Subcutaneous abdominal adipose tissue (tissue), 5 donors: ENCODE data around the gene DONSON.

Experiments used
- H3K27ac ChIP-seq: one replicate; pipeline ENCODE4 v1.7.0; 2013; ENCODE audit warnings: low read depth, mild to moderate bottlenecking, inconsistent platforms, low read length, moderate library complexity
- H3K27me3 ChIP-seq, 5 donors: one replicate each; pipeline ENCODE4 v1.7.0; 2013; ENCODE audit warnings: low read length in 5 of 5, inconsistent platforms in 1 of 5; ENCODE audit not compliant: control insufficient read depth in 5 of 5, insufficient read depth in 4 of 5
- H3K36me3 ChIP-seq, 5 donors: one replicate each; pipeline ENCODE4 v1.7.0; 2013; ENCODE audit warnings: low read length in 5 of 5; ENCODE audit not compliant: control insufficient read depth in 5 of 5, insufficient read depth in 5 of 5
- H3K4me1 ChIP-seq, 5 donors: one replicate each; pipeline ENCODE4 v1.7.0; 2013; ENCODE audit warnings: low read length in 5 of 5, mild to moderate bottlenecking in 3 of 5, moderate library complexity in 1 of 5; ENCODE audit not compliant: control insufficient read depth in 5 of 5, insufficient read depth in 5 of 5
- H3K4me3 ChIP-seq, 5 donors: one replicate each; pipeline ENCODE4 v1.7.0; 2013; ENCODE audit warnings: low read length in 5 of 5, low read depth in 1 of 5
- H3K9ac ChIP-seq, 5 donors: one replicate each; pipeline ENCODE4 v1.7.0; 2013; ENCODE audit warnings: low read length in 5 of 5, mild to moderate bottlenecking in 4 of 5, moderate library complexity in 3 of 5
- H3K9me3 ChIP-seq, 5 donors: one replicate each; pipeline ENCODE4 v1.7.0; 2013; ENCODE audit warnings: low read length in 5 of 5; ENCODE audit not compliant: control insufficient read depth in 5 of 5
- donor health status: healthy.
- donor health status: healthy.
- donor health status: healthy.
- donor health status: healthy.
- donor health status: healthy.

DONSON gene

GRCh38 chr21:33567914-33568313, 20.6 kb downstream of the DONSON start:
- Histone ChIP-seq H3K36me3 (peaks cover 34 to 55% (median 54%) of the 10 kb centered on the region in 5 donors), H3K4me1 (peaks cover 0 to 3% (median 0%) of the 10 kb centered on the region in 5 donors)

GRCh38 chr21:33566514-33566913, 22.0 kb downstream of the DONSON start:
- Histone ChIP-seq H3K9ac (no peak overlapping the region), H3K27ac (no peak overlapping the region), H3K4me3 (no peak overlapping the region), H3K4me1 (no peaks in the 10 kb centered on the region), H3K9me3 (no peaks in the 10 kb centered on the region), H3K36me3 (peaks cover 31 to 55% (median 49%) of the 10 kb centered on the region in 5 donors), H3K27me3 (no peaks in the 10 kb centered on the region)

More at GRCh38 chr21:33567914-33568313, 20.6 kb downstream of the DONSON start:
- H3K27ac ChIP-seq = no peak overlapping the region
- no peak overlapping the region for H3K4me3 ChIP-seq
- H3K9me3 ChIP-seq = no peaks in the 10 kb centered on the region
- H3K27me3 ChIP-seq = no peaks in the 10 kb centered on the region
- H3K9ac ChIP-seq = no peak overlapping the region

DNA sequence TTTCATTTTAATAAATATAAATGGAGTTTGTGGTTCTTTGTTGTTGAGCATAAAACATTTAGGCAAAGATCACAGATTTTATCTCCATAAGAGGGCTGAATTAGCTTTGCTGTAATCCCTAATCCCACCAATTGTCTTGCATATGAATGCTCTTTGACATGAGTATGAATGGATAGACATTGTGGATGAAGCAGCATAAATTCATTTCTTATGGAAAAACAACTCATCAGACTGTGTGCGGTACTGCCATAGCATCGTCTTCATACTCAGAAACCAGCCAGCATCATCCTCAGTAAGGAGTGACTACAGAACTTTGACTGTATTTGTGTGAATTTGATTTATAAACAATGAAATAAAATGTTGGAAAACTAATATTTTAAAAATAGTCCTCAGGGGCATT, 26.1 kb downstream of the DONSON start:
- no peaks in the 10 kb centered on the region for H3K27me3 ChIP-seq
- H3K9me3 ChIP-seq = no peaks in the 10 kb centered on the region
- peaks cover 0 to 3% (median 0%) of the 10 kb centered on the region in 5 donors for H3K4me1 ChIP-seq
- H3K36me3 ChIP-seq = peaks cover 49 to 68% (median 59%) of the 10 kb centered on the region in 5 donors
- H3K4me3 ChIP-seq = no peak overlapping the region
- no peak overlapping the region for H3K27ac ChIP-seq
- no peak overlapping the region for H3K9ac ChIP-seq

- H3K9me3 ChIP-seq = no peaks in the 10 kb centered on the region
- H3K4me3 ChIP-seq = no peak overlapping the region
- H3K27ac ChIP-seq = no peak overlapping the region
- peaks cover 0 to 3% (median 0%) of the 10 kb centered on the region in 5 donors for H3K4me1 ChIP-seq
- H3K27me3 ChIP-seq = no peaks in the 10 kb centered on the region
- H3K9ac ChIP-seq = peak overlapping the region in 1 of 5 donors; percentile 15
- peaks cover 50 to 70% (median 59%) of the 10 kb centered on the region in 5 donors for H3K36me3 ChIP-seq
These were observed 27.1 kb downstream of the DONSON start for GRCh38 chr21:33561373-33561772.

GRCh38 chr21:33560965-33561364, 27.5 kb downstream of the DONSON start:
- Histone ChIP-seq H3K4me1 (peaks cover 0 to 7% (median 4%) of the 10 kb centered on the region in 5 donors), H3K27me3 (no peaks in the 10 kb centered on the region), H3K27ac (no peak overlapping the region), H3K36me3 (peaks cover 51 to 74% (median 62%) of the 10 kb centered on the region in 5 donors), H3K9me3 (no peaks in the 10 kb centered on the region), H3K9ac (peak overlapping the region in 1 of 5 donors; percentile 15), H3K4me3 (no peak overlapping the region)

DNA sequence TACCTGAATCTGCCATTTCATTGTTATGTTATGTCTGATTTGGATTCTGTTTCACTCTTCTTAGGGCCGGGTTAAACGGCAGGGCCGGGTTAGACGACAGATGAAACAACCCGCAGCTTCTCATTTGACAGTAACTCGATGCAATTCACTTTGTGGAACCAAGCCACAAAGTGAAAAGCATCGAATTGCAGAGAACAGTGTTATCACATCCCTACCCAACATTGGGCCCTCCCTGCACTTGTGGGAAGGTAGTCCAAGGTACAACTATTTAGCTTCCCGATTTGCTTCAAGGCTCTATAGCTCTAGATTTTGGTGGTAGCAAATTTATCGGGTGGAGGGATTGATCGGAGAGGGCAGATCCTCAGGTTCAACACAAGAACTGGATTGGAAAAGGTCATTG, 28.7 kb downstream of the DONSON start:
- Histone ChIP-seq H3K27ac (no peak overlapping the region), H3K9me3 (no peaks in the 10 kb centered on the region), H3K36me3 (peaks cover 55 to 70% (median 59%) of the 10 kb centered on the region in 5 donors), H3K9ac (no peak overlapping the region), H3K27me3 (no peaks in the 10 kb centered on the region), H3K4me1 (peaks cover 0 to 11% (median 11%) of the 10 kb centered on the region in 5 donors), H3K4me3 (no peak overlapping the region)

GRCh38 chr21:33558777-33559421, 29.6 kb downstream of the DONSON start:
- Histone ChIP-seq H3K36me3 (peaks cover 62 to 74% (median 64%) of the 10 kb centered on the region in 5 donors), H3K9ac (no peak overlapping the region), H3K9me3 (no peaks in the 10 kb centered on the region), H3K4me3 (no peak overlapping the region), H3K27me3 (no peaks in the 10 kb centered on the region), H3K4me1 (peaks cover 0 to 14% (median 11%) of the 10 kb centered on the region in 5 donors), H3K27ac (no peak overlapping the region)

GRCh38 chr21:33557447-33557846, 31.0 kb downstream of the DONSON start:
- peaks cover 0 to 15% (median 11%) of the 10 kb centered on the region in 5 donors for H3K4me1 ChIP-seq
- no peak overlapping the region for H3K9ac ChIP-seq
- H3K27me3 ChIP-seq = no peaks in the 10 kb centered on the region
- H3K4me3 ChIP-seq = no peak overlapping the region
- H3K27ac ChIP-seq = no peak overlapping the region
- peaks cover 62 to 82% (median 74%) of the 10 kb centered on the region in 5 donors for H3K36me3 ChIP-seq
- no peaks in the 10 kb centered on the region for H3K9me3 ChIP-seq

- Histone ChIP-seq H3K36me3 (peaks cover 42 to 85% (median 83%) of the 10 kb centered on the region in 5 donors), H3K27me3 (no peaks in the 10 kb centered on the region), H3K27ac (no peak overlapping the region), H3K4me1 (peaks cover 0 to 15% (median 13%) of the 10 kb centered on the region in 5 donors), H3K4me3 (no peak overlapping the region), H3K9me3 (no peaks in the 10 kb centered on the region), H3K9ac (no peak overlapping the region)
These were observed 33.5 kb downstream of the DONSON start for GRCh38 chr21:33554982-33555344.

- Histone ChIP-seq H3K27me3 (no peaks in the 10 kb centered on the region), H3K9ac (no peak overlapping the region), H3K4me1 (peaks cover 0 to 15% (median 13%) of the 10 kb centered on the region in 5 donors), H3K36me3 (peaks cover 42 to 85% (median 83%) of the 10 kb centered on the region in 5 donors), H3K9me3 (no peaks in the 10 kb centered on the region), H3K4me3 (no peak overlapping the region), H3K27ac (no peak overlapping the region)
These were observed 34.1 kb downstream of the DONSON start for GRCh38 chr21:33554236-33554981.
